Inflammatory macrophage treated with lipopolysaccharide for 1 hour (primary cell): ENCODE results near the gene ZNF391.
A peak's percentile ranks its signal among the peaks of the same experiment; 100 is the strongest.
"Not testable (repeated sequence)": the region's sequence is repeated elsewhere in the genome, so short reads cannot be mapped to it uniquely, and the experiment has no call there.

ENCODE experiments used
- DNase-seq, 2 donors: peaks; one replicate each; pipeline ENCODE4 v3.0.0-alpha.2; 2020 to 2022

The ZNF391 gene

GRCh38 chr6:27388293-27389197 is at the start of gene ZNF391:
TSS of gene ZNF391 (plus strand) at chr6:27388759. CDS start at chr6:27400371, 11,612 bp downstream.
- peak; percentile 52 to 56 for DNase-seq

- DNase-seq: no peak
Measured at GRCh38 chr6:27352850-27353249, 35.7 kb upstream of the ZNF391 start.

- DNase-seq: no peak
Measured at GRCh38 chr6:27358786-27359185, 29.8 kb upstream of the ZNF391 start.

GRCh38 chr6:27359231-27359630 is 29.3 kb upstream of the ZNF391 start:
- DNase-seq: no peak

- no peak for DNase-seq
Measured at GRCh38 chr6:27368202-27368601, 20.4 kb upstream of the ZNF391 start.

- no peak for DNase-seq
Measured at GRCh38 chr6:27370391-27370790, 18.2 kb upstream of the ZNF391 start.

GRCh38 chr6:27374824-27375612 is 13.5 kb upstream of the ZNF391 start:
- peak in 1 of 2 donors; percentile 17 for DNase-seq

GRCh38 chr6:27375613-27376079 is 12.9 kb upstream of the ZNF391 start:
- DNase-seq: peak in 1 of 2 donors; percentile 2

GRCh38 chr6:27378406-27378805 is 10.2 kb upstream of the ZNF391 start:
- DNase-seq: not testable (repeated sequence)

- not testable (repeated sequence) for DNase-seq
Measured at GRCh38 chr6:27381001-27381400, 7.6 kb upstream of the ZNF391 start.

GRCh38 chr6:27383011-27383410 is 5.5 kb upstream of the ZNF391 start:
- no peak for DNase-seq

- DNase-seq: no peak
Measured at GRCh38 chr6:27383481-27383880, 5.1 kb upstream of the ZNF391 start.

GRCh38 chr6:27392623-27393022 is 4.1 kb downstream of the ZNF391 start:
- DNase-seq: no peak

- no peak for DNase-seq
Measured at GRCh38 chr6:27394073-27394472, 5.5 kb downstream of the ZNF391 start.

GRCh38 chr6:27400877-27401642 is 12.5 kb downstream of the ZNF391 start:
- DNase-seq: no peak

GRCh38 chr6:27406085-27406484 is 17.5 kb downstream of the ZNF391 start:
- DNase-seq: no peak

GRCh38 chr6:27407153-27407814 is 18.7 kb downstream of the ZNF391 start:
- DNase-seq: no peak

GRCh38 chr6:27414300-27414699 is 25.7 kb downstream of the ZNF391 start:
- no peak for DNase-seq

- DNase-seq: no peak
Measured at GRCh38 chr6:27414996-27415395, 26.4 kb downstream of the ZNF391 start.

- no peak for DNase-seq
Measured at GRCh38 chr6:27415898-27416297, 27.3 kb downstream of the ZNF391 start.

- no peak for DNase-seq
Measured at GRCh38 chr6:27419363-27419762, 30.8 kb downstream of the ZNF391 start.

GRCh38 chr6:27422651-27423332 is 34.2 kb downstream of the ZNF391 start:
- no peak for DNase-seq
